Gastrocnemius medialis (tissue), 4 donors: ENCODE results near the gene KLF11. TPM values are rescaled to one million over a fixed set of nuclear protein-coding genes. Genes with fewer than 3 reads are reported as not detected.

ENCODE experiments used
- ATAC-seq, 2 donors: fragments of 150-250 bp; one replicate each; pipeline ENCODE4 v1.9.1; 2016
- DNase-seq, 2 donors: peaks; one replicate each; pipeline ENCODE4 v3.0.0-alpha.2; 2019
- H3K27ac ChIP-seq, 4 donors: fragments of 200-600 bp; sonication (generic); 1 replicate in 1 of 4; 2 replicates in 3 of 4; pipeline ENCODE4 v1.5.1; 2016 to 2018; ENCODE audit warnings: mild to moderate bottlenecking in 2 of 4, moderate library complexity in 1 of 4
- H3K27me3 ChIP-seq, 3 donors: fragments of 200-600 bp; sonication (generic) in 2 of 3; 1 replicate in 1 of 3; 2 replicates in 2 of 3; pipeline versions ENCODE4 v1.5.1 to v1.6.0; 2016 to 2019; ENCODE audit warnings: mild to moderate bottlenecking in 1 of 3, moderate library complexity in 1 of 3
- H3K36me3 ChIP-seq, 2 donors: fragments of 200-600 bp; sonication (generic) in 1 of 2; one replicate each; pipeline ENCODE4 v1.5.1; 2017 to 2018
- H3K4me1 ChIP-seq, 2 donors: fragments of 200-600 bp; sonication (generic) in 1 of 2; one replicate each; pipeline ENCODE4 v1.5.1; 2016 to 2017; ENCODE audit warnings: mild to moderate bottlenecking in 2 of 2
- H3K4me3 ChIP-seq, 4 donors: fragments of 200-600 bp; sonication (generic) in 3 of 4; 1 replicate in 1 of 4; 2 replicates in 3 of 4; pipeline ENCODE4 v1.5.1; 2016 to 2019; ENCODE audit warnings: mild to moderate bottlenecking in 2 of 4
- H3K9me3 ChIP-seq, 3 donors: fragments of 200-600 bp; sonication (generic) in 2 of 3; 1 replicate in 1 of 3; 2 replicates in 2 of 3; pipeline ENCODE4 v1.5.1; 2016 to 2019
- CTCF ChIP-seq, 5 experiments: fragments of 450-650 bp in 3 of 5; fragments of 200-600 bp in 2 of 5; sonication (generic) in 2 of 5; IDR thresholded peaks in 4 of 5; conservative IDR thresholded peaks in 1 of 5; 1 replicate in 4 of 5; 2 replicates in 1 of 5; pipeline ENCODE4 v1.5.1; 2016 to 2019; ENCODE audit warnings: antibody characterized with exemption in 5 of 5, mild to moderate bottlenecking in 3 of 5, moderate library complexity in 3 of 5
- POLR2A ChIP-seq, 2 donors: fragments of 450-650 bp; IDR thresholded peaks; one replicate each; pipeline ENCODE4 v1.6.1; 2017; ENCODE audit warnings: antibody characterized with exemption in 2 of 2, mild to moderate bottlenecking in 2 of 2, moderate library complexity in 2 of 2
- in situ Hi-C, 4 donors: fragments of 200-750 bp; cut with MboI; loops; one replicate each; pipeline versions ENCODE4 v1.15.0 to v1.8.0; 2017; ENCODE audit warnings: low sequenced_read_pairs in 4 of 4
- intact Hi-C: fragments of 100-400 bp; cut with DNase I; formaldehyde crosslinking; loops from one replicate; pipeline ENCODE4 v1.15.1; 2023; ENCODE audit warnings: low total_unique reads
- total RNA-seq, 4 donors: library from RNA; depleted of rRNA; stranded (reverse); fragments of >200 nt; gene quantifications; one replicate each; pipeline versions ENCODE4 v1.1.0 to v1.2.3, GENCODE V29; 2016

Gene KLF11
- total RNA-seq, 4 donors from 2014 or later = 7.6 to 18.3 (median 12.9) TPM

GRCh38 chr2:10079870-10080535, 36.7 kb downstream of the KLF11 start, which contains the start of gene CYS1:
TSS of gene CYS1 (minus strand) at chr2:10080411. CDS start at chr2:10080223, 188 bp downstream.
- intact Hi-C loops = no loop called here
- no peak for DNase-seq
- in situ Hi-C loops = no loop called here

GRCh38 chr2:10080536-10081304, 37.4 kb downstream of the KLF11 start:
- Histone ChIP-seq H3K9me3 (no peaks in the 10 kb centered on the region), H3K4me3 (peak overlapping the region in 2 of 4 donors; percentile 17 to 20), H3K36me3 (no peaks in the 10 kb centered on the region), H3K4me1 (peaks cover 4 to 9% of the 10 kb centered on the region in 2 donors), H3K27me3 (peaks cover 50 to 65% (median 61%) of the 10 kb centered on the region in 3 donors), H3K27ac (no peak overlapping the region)
- TF ChIP-seq CTCF (IDR thresholded peaks at IDR 0.05 in 4 of 5, conservative IDR thresholded peaks at IDR 0.05 in 1 of 5) (no peak), POLR2A (IDR thresholded peaks at IDR 0.05) (no peak)
- in situ Hi-C loops = no loop called here
- DNase-seq (no peak), ATAC-seq (no peak)
- intact Hi-C loops = no loop called here

More at GRCh38 chr2:10079870-10080535, 36.7 kb downstream of the KLF11 start, which contains the start of gene CYS1:
- ATAC-seq = peak; percentile 24 to 29
- H3K4me3 ChIP-seq = peak within 1 kb of the TSS; percentile 17 to 57 (median 48)
- no peaks in the 10 kb centered on the region for H3K9me3 ChIP-seq
- no peaks in the 10 kb centered on the region for H3K36me3 ChIP-seq
- peak within 1 kb of the TSS in 1 of 4 donors; percentile 19 for H3K27ac ChIP-seq
- peaks cover 50 to 65% (median 61%) of the 10 kb centered on the region in 3 donors for H3K27me3 ChIP-seq
- peaks cover 4 to 9% of the 10 kb centered on the region in 2 donors for H3K4me1 ChIP-seq
- TF ChIP-seq CTCF (IDR thresholded peaks at IDR 0.05 in 4 of 5, conservative IDR thresholded peaks at IDR 0.05 in 1 of 5) (no peak), POLR2A (IDR thresholded peaks at IDR 0.05) (no peak)

GRCh38 chr2:10083046-10083445, 39.7 kb downstream of the KLF11 start:
- Histone ChIP-seq H3K4me1 (peaks cover 4 to 9% of the 10 kb centered on the region in 2 donors), H3K27ac (no peak overlapping the region), H3K27me3 (peaks cover 34 to 46% (median 43%) of the 10 kb centered on the region in 3 donors), H3K4me3 (no peak overlapping the region), H3K36me3 (no peaks in the 10 kb centered on the region), H3K9me3 (no peaks in the 10 kb centered on the region)
- no peak for ATAC-seq
- no peak for DNase-seq
- TF ChIP-seq CTCF (IDR thresholded peaks at IDR 0.05 in 4 of 5, conservative IDR thresholded peaks at IDR 0.05 in 1 of 5) (no peak), POLR2A (IDR thresholded peaks at IDR 0.05) (no peak)
- intact Hi-C loops = no loop called here
- in situ Hi-C loops = no loop called here

- Histone ChIP-seq H3K27me3 (peaks cover 26 to 39% (median 36%) of the 10 kb centered on the region in 3 donors), H3K36me3 (no peaks in the 10 kb centered on the region), H3K4me1 (peaks cover 4 to 6% of the 10 kb centered on the region in 2 donors), H3K9me3 (no peaks in the 10 kb centered on the region), H3K27ac (no peak overlapping the region), H3K4me3 (no peak overlapping the region)
- no peak for TF ChIP-seq POLR2A (IDR thresholded peaks at IDR 0.05)
- TF ChIP-seq CTCF (IDR thresholded peaks at IDR 0.05 in 4 of 5, conservative IDR thresholded peaks at IDR 0.05 in 1 of 5) = no peak
- in situ Hi-C loops = no loop called here
- no peak for ATAC-seq
- no peak for DNase-seq
- intact Hi-C loops = no loop called here
Measured at GRCh38 chr2:10083692-10084211, 40.4 kb downstream of the KLF11 start.
